K562 (cell line): ENCODE data around the gene PTPN9. TPM values are rescaled to one million over a fixed set of nuclear protein-coding genes. Genes with fewer than 3 reads are reported as not detected.

Experiments
- ARID1B ChIP-seq: fragments of 450-650 bp; IDR thresholded peaks from 2 replicates; pipeline ENCODE4 v1.6.1; 2016; ENCODE audit warnings: antibody characterized with exemption, mild to moderate bottlenecking, inconsistent platforms
- ATF1 ChIP-seq, 2 experiments: fragments of 450-650 bp in 1 of 2; IDR thresholded peaks; 2 replicates each; pipeline ENCODE4 v1.6.1; 2016; ENCODE audit warnings: missing compliant biosample characterization in 1 of 2, missing genetic modification characterization in 1 of 2
- CTBP1 ChIP-seq: fragments of 450-650 bp; IDR thresholded peaks from 2 replicates; pipeline ENCODE4 v1.6.1; 2016; ENCODE audit warnings: borderline replicate concordance
- FOXK1 ChIP-seq: sonication (generic); formaldehyde crosslinking; IDR thresholded peaks from 2 replicates; pipeline ENCODE4 v1.8.0; 2022; ENCODE audit warnings: missing genetic modification reagents, mild to moderate bottlenecking, borderline replicate concordance
- HMGN3 ChIP-seq: IDR thresholded peaks from 2 replicates; pipeline ENCODE4 v1.6.1; 2011; ENCODE audit warnings: borderline replicate concordance, low read depth, mild to moderate bottlenecking, mixed read lengths, low read length; ENCODE audit not compliant: insufficient read length; ENCODE audit errors: extremely low read depth
- IRF2 ChIP-seq: sonication (generic); formaldehyde crosslinking; IDR thresholded peaks from 2 replicates; pipeline ENCODE4 v1.8.1; 2022; ENCODE audit warnings: mild to moderate bottlenecking, missing genetic modification reagents
- MTA3 ChIP-seq: fragments of 450-650 bp; formaldehyde crosslinking; IDR thresholded peaks from 2 replicates; pipeline ENCODE4 v1.6.1; 2017; ENCODE audit warnings: mild to moderate bottlenecking, borderline replicate concordance
- POLR2A ChIP-seq: fragments of 450-650 bp; conservative IDR thresholded peaks from 2 replicates; pipeline ENCODE4 v1.6.1; 2016
- POLR2AphosphoS2 ChIP-seq: IDR thresholded peaks from 2 replicates; pipeline ENCODE4 v1.6.1; 2012; ENCODE audit warnings: low read length, improper control_type of control experiment
- RNF2 ChIP-seq: sonication (generic); IDR thresholded peaks from 2 replicates; pipeline ENCODE4 v1.6.1; 2016
- SAP30 ChIP-seq: fragments of 200-600 bp; sonication (generic); IDR thresholded peaks from 2 replicates; pipeline ENCODE4 v1.6.1; 2012; ENCODE audit warnings: borderline replicate concordance, low read depth, mild to moderate bottlenecking, moderate library complexity, low read length, control low read depth, inconsistent platforms; ENCODE audit not compliant: insufficient read depth, poor library complexity, severe bottlenecking
- SIN3A ChIP-seq, 2 experiments: fragments of 150-350 bp in 1 of 2; IDR thresholded peaks; 2 replicates each; pipeline ENCODE4 v1.6.1; 2011 to 2016; ENCODE audit warnings: borderline replicate concordance in 2 of 2, low read depth in 2 of 2, low read length in 2 of 2, mild to moderate bottlenecking in 2 of 2, moderate library complexity in 2 of 2; ENCODE audit not compliant: control insufficient read depth in 1 of 2
- SMARCB1 ChIP-seq: IDR thresholded peaks from 2 replicates; pipeline ENCODE4 v1.6.1; 2011; ENCODE audit warnings: improper control_type of control experiment, low read depth; ENCODE audit not compliant: insufficient read length
- TOE1 ChIP-seq, 2 experiments: fragments of 450-650 bp in 1 of 2; sonication (generic) in 1 of 2; formaldehyde crosslinking in 1 of 2; IDR thresholded peaks; 2 replicates each; pipeline versions ENCODE4 v1.7.1 to v1.8.0; 2016 to 2022; ENCODE audit warnings: borderline replicate concordance in 2 of 2, mild to moderate bottlenecking in 2 of 2, antibody characterized with exemption in 1 of 2, inconsistent platforms in 1 of 2, low read depth in 1 of 2, missing genetic modification reagents in 1 of 2, moderate library complexity in 1 of 2
- XRCC4 ChIP-seq: IDR thresholded peaks from one replicate; pipeline ENCODE4 v1.6.1; 2011; ENCODE audit not compliant: insufficient read depth, insufficient read length; ENCODE audit errors: extremely low read depth
- ZNF707 ChIP-seq: fragments of 250-450 bp; sonication (Bioruptor Pico); conservative IDR thresholded peaks from 2 replicates; pipeline ENCODE4 v1.8.0; 2022; ENCODE audit warnings: inconsistent platforms, mild to moderate bottlenecking, moderate library complexity
- polyA plus RNA-seq, 8 experiments: library from polyadenylated mRNA; depleted of rRNA in 4 of 8; stranded (reverse) in 5 of 8; unstranded in 3 of 8; fragments of >200 nt; fragmentation: Nextera tagmentation in 2 of 8; fragmentation: Illumina TruSeq in 1 of 8; extraction: Ambion mirVana in 2 of 8; extraction: Trizol in 1 of 8; gene quantifications; 2 replicates each; pipeline versions ENCODE4 v1.2.1 to v1.2.3, GENCODE V29; 2011 to 2014; ENCODE audit warnings: inconsistent platforms in 1 of 8, missing spikeins in 1 of 8
- total RNA-seq, 7 experiments: library from RNA; depleted of rRNA in 6 of 7; stranded (reverse); fragments of >200 nt in 6 of 7; fragmentation: Illumina TruSeq in 2 of 7; extraction: Trizol in 2 of 7; gene quantifications; 2 replicates each; pipeline versions ENCODE4 v1.2.1 to v1.2.3, GENCODE V29; 2011 to 2021; ENCODE audit warnings: low replicate concordance in 1 of 7
- TF ChIP-seq, protein P1 (sequence below): fragments of 450-650 bp; IDR thresholded peaks from 2 replicates; pipeline ENCODE4 v1.6.1; 2016; ENCODE audit warnings: low read depth, mild to moderate bottlenecking, moderate library complexity
- TF ChIP-seq, protein P2 (sequence below), 3 experiments: fragments of 200-800 bp in 1 of 3; fragments of 250-450 bp in 1 of 3; fragments of 450-650 bp in 1 of 3; sonication (Bioruptor Pico) in 1 of 3; sonication (Bioruptor generic) in 1 of 3; formaldehyde crosslinking in 1 of 3; IDR thresholded peaks; 2 replicates each; pipeline versions ENCODE4 v1.6.1 to v1.8.0; 2016 to 2022; ENCODE audit warnings: mild to moderate bottlenecking in 2 of 3, missing genetic modification characterization in 2 of 3, missing compliant biosample characterization in 1 of 3, moderate library complexity in 1 of 3
- TF ChIP-seq, protein P3 (sequence below): fragments of 250-450 bp; sonication (Bioruptor Pico); IDR thresholded peaks from 2 replicates; pipeline ENCODE4 v1.8.0; 2021; ENCODE audit warnings: moderate library complexity, mild to moderate bottlenecking, inconsistent platforms

Gene PTPN9
- total and polyA plus RNA-seq, 9 of the 15 experiments (the other 6 are each of a cell fraction or from before 2014, with no cell fraction given) = 5.0 to 24.0 (median 14.2) TPM

- TF ChIP-seq ATF1 (CRISPR knock-in tag; IDR thresholded peaks at IDR 0.05) (no peak), ATF1 (tag; IDR thresholded peaks at IDR 0.05) (peak; percentile 75), SIN3A (IDR thresholded peaks at IDR 0.05; ENCODE audit: borderline replicate concordance in 2 of 2, control insufficient read depth in 1 of 2, low read depth in 2 of 2, low read length in 2 of 2) (0 out of 4 replicates have a peak, but pooled peaks of 1 of the 2 experiments have one; percentile 33), IRF2 (CRISPR knock-in tag) (no peak), POLR2AphosphoS2 (no peak), SAP30 (no peak), FOXK1 (CRISPR knock-in tag) (peak; percentile 53; the same call in 1 of the 2 replicates), ZNF707 (no peak), CTBP1 (peak; percentile 25; the same call in 1 of the 2 replicates), ARID1B (0 out of 2 replicates have a peak, but pooled peaks have one; percentile 5), RNF2 (no peak), HMGN3 (no peak), MTA3 (peak; percentile 35; the same call in 1 of the 2 replicates), XRCC4 (no peak), POLR2A (peak; percentile 64; the same call in 1 of the 2 replicates), SMARCB1 (no peak), TOE1 (IDR thresholded peaks at IDR 0.05; ENCODE audit: borderline replicate concordance) (no peak; the same call in 1 of the 2 replicates), TOE1 (CRISPR knock-in tag; IDR thresholded peaks at IDR 0.05; ENCODE audit: borderline replicate concordance, low read depth) (no peak)
- TF ChIP-seq, protein P1, sequence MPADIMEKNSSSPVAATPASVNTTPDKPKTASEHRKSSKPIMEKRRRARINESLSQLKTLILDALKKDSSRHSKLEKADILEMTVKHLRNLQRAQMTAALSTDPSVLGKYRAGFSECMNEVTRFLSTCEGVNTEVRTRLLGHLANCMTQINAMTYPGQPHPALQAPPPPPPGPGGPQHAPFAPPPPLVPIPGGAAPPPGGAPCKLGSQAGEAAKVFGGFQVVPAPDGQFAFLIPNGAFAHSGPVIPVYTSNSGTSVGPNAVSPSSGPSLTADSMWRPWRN = no peak
- TF ChIP-seq, protein P2, sequence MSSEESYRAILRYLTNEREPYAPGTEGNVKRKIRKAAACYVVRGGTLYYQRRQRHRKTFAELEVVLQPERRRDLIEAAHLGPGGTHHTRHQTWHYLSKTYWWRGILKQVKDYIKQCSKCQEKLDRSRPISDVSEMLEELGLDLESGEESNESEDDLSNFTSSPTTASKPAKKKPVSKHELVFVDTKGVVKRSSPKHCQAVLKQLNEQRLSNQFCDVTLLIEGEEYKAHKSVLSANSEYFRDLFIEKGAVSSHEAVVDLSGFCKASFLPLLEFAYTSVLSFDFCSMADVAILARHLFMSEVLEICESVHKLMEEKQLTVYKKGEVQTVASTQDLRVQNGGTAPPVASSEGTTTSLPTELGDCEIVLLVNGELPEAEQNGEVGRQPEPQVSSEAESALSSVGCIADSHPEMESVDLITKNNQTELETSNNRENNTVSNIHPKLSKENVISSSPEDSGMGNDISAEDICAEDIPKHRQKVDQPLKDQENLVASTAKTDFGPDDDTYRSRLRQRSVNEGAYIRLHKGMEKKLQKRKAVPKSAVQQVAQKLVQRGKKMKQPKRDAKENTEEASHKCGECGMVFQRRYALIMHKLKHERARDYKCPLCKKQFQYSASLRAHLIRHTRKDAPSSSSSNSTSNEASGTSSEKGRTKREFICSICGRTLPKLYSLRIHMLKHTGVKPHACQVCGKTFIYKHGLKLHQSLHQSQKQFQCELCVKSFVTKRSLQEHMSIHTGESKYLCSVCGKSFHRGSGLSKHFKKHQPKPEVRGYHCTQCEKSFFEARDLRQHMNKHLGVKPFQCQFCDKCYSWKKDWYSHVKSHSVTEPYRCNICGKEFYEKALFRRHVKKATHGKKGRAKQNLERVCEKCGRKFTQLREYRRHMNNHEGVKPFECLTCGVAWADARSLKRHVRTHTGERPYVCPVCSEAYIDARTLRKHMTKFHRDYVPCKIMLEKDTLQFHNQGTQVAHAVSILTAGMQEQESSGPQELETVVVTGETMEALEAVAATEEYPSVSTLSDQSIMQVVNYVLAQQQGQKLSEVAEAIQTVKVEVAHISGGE (CRISPR knock-in tag; IDR thresholded peaks at IDR 0.05) = peak in 1 of 3 experiments; percentile 72; a peak in 2 of 6 replicates
- TF ChIP-seq, protein P3, sequence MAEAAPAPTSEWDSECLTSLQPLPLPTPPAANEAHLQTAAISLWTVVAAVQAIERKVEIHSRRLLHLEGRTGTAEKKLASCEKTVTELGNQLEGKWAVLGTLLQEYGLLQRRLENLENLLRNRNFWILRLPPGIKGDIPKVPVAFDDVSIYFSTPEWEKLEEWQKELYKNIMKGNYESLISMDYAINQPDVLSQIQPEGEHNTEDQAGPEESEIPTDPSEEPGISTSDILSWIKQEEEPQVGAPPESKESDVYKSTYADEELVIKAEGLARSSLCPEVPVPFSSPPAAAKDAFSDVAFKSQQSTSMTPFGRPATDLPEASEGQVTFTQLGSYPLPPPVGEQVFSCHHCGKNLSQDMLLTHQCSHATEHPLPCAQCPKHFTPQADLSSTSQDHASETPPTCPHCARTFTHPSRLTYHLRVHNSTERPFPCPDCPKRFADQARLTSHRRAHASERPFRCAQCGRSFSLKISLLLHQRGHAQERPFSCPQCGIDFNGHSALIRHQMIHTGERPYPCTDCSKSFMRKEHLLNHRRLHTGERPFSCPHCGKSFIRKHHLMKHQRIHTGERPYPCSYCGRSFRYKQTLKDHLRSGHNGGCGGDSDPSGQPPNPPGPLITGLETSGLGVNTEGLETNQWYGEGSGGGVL (CRISPR knock-in tag) = no peak
These were observed 123.1 kb downstream of the PTPN9 start (continued) for GRCh38 chr15:75455982-75456531.
